Mucosa of gallbladder (tissue), 1 donor: ENCODE data around the gene ARHGAP22. TPM values are rescaled to one million over a fixed set of nuclear protein-coding genes. Genes with fewer than 3 reads are reported as not detected.
A peak's percentile ranks its signal among the peaks of the same experiment; 100 is the strongest.

ENCODE experiments used
- DNase-seq: peaks from one replicate; pipeline ENCODE4 v3.0.0-alpha.2; 2020; ENCODE audit warnings: low spot score
- total RNA-seq: library from RNA; stranded (reverse); gene quantifications from one replicate; pipeline ENCODE4 v1.2.1, GENCODE V29; 2021
- donor health status: DM: no; HTN: no; CAD: no.

ARHGAP22 gene
- total RNA-seq, 1 donor from 2014 or later, result 8.8 TPM

DNA sequence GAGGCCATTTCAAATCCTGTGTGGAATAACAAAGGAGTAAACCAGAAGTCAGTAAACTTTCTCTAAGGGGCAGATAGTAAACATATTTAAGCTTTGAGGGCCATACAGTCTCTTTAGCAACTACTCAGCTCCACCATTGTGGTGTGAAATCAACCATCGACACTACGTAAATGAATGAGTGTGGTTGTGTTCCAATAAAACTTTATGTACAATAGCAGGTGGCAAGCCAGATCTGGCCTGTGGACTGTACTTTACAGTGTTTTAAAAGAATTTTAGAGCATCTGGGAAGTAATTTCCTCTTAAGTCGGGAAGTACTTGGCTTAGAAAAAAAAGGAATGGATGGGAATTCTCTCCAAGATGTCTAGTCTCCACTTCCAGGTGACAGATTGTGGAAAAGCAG, 71.3 kb downstream of the ARHGAP22 start:
- DNase-seq, result no peak

DNA sequence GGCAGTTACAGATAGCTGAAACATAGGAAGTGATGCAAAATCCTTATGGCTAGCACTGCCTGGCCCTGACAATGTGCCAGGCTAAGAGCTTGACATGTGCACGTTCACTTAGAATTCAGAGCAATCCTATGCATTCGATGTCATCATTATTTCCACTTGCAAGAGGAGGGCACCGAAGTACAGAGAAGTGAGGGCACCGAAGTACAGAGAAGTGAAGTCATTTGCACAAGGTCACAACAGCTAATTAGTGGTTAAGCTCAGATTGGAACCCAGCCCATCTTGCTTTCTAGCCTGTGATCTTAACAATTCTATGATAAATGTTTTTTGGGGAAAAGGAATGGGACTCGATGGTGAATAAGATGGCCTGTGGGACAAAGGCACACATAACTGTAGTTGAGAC, 73.4 kb downstream of the ARHGAP22 start:
- DNase-seq, result no peak

DNA sequence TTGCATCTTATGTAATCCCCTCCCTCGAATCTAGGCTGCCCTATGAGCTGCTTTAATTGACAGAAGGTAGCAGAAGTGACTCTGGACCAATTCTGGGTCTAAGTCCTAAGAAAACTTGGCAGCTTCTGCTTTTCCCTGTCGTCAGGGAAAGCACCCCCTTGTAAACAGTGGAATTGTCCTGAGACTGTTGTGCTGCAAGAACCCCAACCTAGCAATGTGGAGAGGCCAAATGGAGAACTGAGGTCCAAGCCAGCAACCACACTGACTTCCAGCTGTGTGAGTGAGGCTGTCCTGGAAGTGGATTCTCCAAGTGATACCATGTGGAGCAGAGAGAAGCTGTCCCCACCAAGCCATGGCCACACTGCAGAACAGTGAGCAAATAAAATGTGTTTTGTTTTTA, 75.5 kb downstream of the ARHGAP22 start:
- DNase-seq, result no peak

DNA sequence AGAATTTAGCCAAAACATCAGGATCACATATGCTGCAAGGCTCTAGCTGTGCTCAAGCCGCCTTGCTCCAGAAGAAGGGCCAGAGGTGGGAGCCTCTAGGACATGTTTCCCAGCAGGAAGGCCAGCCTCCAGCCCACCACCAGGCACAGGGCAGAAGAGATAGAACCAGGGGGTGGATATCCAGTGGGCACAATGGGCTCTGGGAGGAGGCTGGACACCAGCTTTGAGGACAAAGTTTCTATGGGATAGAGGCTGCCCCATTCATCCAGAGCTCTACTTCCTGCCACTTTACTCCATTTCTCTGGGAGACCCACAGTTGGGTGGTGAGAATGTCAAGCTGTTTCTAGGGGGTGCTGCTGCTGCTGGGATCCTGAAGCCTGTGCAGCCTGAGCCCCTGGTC, 77.1 kb downstream of the ARHGAP22 start:
- DNase-seq, result no peak

DNA sequence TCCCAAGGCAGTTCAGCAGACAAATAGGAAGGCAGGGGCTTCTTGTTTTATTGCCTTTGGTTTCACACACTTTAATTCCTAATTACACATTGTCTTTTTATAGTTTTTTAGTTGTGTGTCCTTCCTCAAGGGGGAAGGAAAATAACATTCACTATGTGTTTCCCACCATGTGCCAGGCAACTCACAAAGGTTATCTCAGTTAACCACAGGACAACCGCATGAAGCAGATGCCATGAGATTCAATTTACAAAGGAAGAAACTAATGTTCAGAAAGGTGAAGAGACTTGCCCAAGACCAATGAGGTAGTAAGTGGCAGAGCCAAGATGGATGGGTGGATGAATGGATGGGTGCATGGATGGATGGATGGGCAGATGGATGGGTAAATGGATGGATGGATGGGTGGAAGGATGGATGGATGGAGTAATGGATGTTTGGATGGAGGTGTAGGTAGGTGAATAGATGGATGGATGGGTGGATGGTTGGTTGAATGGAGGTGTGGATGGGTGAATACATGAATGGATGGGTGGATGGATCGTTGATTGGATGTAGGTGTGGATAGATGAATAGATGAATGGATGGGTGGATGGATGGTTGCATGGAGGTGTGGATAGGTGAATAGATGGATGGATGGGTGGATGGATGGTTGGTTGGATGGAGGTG, 77.9 kb downstream of the ARHGAP22 start:
- no peak for DNase-seq

DNA sequence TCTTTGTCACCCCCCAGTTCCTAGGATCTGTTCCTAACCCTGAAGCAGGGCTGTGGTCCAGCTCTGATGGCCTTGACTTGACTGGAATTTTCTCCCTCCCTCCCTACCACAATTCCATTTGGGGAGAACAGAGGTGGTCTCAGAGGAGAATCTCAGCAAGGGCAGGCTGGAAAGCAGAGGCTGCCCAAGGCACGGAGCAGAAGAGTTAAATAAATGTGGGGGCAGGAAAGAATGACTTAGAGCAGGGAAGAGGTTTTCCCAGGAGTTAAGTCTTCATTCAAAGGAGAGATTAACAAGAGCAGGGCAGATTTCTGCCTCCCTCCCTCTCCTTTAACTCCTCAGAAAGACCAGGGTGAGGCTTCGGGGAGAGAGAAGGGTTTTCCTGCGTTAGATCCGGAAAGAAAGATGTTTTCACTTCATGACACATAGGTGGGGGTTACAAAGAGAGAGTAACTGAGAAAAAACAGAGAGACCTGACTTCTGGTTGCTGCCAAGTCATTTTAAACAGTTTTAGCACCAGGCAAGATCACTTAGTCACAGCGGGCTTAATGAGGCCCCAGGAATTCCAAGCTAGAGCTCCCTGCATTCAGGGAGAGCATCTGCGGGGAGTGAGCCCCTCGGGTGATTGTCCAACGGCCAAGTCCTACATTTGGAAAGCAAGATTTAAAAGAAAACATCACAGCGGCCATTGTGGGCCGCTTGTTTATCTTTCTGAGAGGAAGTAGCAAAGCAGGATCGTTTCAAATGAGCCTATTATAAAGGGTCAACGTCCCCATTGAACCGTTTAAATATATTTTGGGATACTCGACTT, 78.7 kb downstream of the ARHGAP22 start:
- no peak for DNase-seq

DNA sequence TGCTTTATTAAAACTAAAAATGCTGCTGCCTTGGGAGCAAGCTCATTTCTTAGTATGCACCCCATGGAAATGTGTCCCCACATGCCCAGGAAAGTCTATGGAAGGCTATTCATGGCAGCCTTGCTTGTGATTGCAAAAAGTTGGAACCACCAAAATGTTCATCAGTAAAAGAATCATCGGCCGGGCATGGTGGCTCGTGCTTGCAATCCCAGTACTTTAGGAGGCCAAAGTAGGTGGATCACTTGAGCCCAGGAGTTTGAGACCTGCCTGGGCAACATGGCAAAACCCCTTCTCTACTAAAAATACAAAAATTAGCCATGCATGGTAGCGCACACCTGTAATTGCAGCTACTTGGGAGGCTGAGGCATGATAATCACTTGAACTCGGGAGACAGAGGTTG, 79.8 kb downstream of the ARHGAP22 start:
- DNase-seq, result no peak

DNA sequence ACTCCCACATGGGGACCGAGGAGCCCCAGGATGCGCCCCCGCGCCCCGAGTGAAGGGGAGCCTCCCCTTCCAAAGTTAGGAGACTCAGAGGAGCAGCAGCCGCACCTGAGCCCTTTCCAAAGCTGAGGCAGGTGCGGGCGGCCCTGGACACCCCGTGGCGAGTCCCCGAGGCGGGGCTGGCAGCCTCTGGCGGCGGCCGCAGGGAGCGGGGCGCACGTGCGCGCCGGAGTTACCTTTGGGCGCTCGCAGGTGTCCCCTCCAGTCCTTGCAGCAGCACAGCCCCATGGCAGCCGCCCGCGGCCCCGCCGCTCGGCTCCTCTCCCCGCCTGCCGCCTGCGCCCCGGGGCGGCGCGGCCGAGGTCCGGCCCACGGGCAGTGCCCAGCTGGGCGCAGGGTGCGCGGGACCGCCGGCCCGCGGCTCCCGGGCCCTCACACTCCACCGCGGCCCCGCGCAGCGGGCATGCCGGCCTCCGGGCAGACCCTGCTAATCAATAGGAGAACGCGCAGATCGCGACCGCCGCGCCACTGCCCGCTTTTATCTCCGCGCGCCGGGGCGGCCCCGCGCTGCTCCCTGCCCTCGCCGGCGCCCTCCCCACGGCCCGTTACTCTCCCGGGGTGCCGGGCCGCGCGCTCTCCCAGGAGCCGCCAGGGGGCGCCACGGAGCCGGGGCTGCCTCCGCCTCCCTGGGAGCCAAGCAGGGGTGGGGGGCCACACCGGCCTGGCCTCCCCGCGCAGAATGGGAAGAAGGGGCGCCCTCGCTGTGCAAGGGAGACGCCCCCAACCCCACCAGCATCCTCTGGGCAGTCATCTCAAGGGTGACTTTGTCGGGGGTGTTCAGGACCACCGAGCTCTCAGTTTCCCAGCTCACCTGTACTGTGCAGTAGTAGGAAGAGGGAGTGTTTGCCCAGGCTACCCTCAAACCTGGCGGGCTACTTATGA, 80.8 kb downstream of the ARHGAP22 start:
- DNase-seq, result no peak

DNA sequence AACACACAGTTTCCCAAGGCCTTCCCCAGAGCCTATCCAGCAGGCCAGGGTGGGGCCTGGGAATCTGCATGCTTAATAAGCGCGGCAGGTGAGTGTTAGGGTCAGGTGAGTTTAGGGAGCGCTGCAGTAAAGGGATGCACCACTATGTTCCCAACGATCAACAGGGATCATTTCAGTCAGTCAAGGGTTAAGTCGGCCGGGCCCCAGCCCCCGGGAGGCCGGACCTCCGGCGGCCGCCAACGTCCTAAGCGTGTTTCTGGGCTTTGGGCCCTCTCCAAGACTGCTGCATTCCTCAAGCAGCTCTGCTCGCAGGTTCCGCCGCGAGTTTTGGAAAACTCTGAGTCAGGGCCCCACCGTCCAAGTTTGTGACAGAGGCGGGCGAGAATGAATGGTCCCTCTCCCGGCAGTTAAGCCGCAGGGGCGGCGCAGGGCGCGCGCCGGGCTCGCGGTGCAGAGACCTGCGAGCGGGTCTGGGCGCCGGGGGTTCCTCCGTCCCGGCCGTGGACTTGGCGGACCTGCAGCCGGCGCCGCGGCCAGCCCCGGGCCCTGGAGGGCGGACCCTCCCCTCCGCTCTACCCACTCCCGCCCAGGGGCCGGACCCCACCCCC, 81.6 kb downstream of the ARHGAP22 start:
- DNase-seq, result peak; percentile 50

DNA sequence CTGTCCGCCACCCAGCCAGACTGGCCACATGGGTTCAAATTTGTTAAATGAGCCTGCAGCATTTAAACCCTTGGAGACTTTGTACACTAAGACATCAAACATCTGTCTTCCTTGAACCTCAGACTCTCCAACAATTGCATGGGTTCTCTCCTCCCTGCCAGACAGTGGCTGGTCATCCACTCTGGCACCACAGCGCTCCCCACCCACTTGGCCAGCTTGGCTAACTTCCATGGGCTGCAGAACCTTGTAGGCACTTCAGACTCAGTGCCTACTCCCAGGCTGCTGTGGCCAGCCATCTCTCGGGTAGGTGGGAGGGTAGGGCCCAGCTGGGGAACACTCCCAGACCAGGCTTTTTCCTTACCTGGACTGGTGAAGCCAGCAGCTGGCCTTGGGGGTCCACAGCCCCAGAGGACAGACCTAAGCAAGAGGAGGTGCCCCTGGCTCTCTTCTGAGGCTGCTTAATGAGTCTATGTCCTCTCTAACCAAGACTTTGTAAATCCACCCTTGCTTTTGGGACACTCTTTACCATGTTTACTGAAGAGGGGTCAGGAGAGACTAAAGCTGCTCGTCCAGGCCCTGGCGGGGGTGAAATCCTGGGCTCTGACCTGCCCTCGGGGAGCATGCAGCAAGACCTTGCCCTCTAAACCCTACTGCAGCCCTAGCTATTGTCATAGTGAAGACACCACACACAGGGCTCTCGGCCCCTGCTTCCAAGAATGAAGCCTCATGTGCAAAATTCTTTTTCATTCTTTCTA, 82.7 kb downstream of the ARHGAP22 start:
- DNase-seq, result no peak

DNA sequence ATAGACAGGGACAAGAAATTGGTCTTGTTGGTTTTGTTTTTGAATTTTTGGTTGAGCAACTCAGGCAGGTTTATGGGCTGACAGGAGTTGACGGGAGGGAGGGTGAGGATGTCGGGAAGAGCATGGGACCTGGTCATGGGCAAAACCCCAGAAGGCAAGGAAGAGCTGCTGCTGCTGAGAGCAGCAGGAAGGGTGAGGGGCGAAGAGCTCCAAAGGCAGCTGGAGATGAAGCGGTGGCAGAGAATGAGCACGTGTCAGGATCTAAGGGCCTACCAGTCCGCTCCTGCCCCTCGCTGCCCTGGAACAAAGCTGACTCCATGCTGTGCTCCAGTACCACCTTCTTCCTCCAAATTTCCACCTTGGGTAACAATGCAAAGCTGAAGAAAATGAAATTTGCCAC, 84.3 kb downstream of the ARHGAP22 start:
- DNase-seq, result no peak

DNA sequence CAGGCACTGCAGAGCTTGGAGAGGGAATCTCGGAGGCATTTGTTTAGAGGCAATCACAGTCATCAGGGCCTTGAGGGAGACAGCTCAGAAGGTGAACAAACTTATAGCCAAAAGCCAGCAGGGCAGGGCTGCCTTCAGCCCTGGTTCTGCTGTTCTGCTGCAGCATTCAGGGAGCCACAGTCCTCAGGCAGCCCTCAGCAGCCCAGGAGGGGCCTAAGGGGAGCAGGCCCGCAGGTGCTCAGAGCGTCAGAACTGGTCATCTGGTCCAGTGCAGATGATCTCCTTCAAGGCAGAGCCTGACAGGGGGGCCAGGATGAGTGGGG, 84.7 kb downstream of the ARHGAP22 start:
- no peak for DNase-seq

DNA sequence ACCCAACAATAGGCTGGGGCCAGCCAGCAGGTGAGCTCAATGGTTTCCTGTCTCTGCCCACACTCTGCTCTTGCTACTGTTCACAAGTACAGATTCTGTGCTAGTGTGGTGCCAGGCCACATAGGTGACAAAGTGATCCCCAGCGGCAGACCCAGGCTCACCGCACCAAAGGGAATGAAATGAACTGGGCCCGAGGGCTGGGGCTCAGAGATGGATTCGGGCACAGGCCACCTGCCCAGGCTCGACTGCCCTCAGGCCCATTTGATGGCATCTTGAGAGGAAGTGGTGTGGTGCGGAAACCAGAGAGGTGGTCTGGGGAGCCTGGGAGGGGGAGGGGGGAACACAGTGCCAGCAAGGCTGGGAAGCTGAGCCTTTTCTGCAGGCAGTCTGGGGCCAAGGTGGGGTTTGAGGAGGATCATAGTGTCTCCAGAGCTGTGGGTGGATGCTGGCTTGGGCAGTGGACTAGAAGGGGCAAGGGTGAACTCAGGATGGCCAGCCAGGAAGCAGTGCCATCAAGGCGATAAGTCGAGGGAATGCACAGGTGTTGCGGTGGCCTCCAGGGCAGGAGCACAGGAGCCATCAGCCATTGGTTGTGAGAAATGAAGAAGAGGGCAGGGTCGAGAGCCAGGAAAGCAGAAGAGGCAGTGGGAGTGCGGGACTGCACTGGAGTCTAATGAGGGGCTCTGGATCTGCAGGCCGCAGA, 85.2 kb downstream of the ARHGAP22 start:
- no peak for DNase-seq

DNA sequence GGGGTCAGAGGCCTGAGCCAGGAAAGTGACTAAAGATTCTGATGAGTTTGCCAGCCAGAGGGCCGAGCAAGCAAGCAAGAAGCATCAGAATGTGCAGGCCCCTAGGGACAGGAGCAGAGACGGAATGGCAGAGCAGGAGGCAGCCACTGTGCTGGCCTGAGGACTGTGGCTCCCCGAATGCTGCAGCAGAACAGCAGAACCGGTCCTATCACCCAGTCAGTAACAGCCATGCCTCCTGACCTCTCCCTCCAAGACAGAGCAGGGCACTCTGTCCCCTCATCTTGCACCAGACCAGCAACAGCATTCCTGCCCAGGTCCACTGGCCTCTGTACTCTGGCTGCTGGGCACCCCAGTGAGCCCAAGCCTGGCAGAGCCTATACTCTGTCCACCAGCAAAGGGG, 85.9 kb downstream of the ARHGAP22 start:
- DNase-seq, result no peak

DNA sequence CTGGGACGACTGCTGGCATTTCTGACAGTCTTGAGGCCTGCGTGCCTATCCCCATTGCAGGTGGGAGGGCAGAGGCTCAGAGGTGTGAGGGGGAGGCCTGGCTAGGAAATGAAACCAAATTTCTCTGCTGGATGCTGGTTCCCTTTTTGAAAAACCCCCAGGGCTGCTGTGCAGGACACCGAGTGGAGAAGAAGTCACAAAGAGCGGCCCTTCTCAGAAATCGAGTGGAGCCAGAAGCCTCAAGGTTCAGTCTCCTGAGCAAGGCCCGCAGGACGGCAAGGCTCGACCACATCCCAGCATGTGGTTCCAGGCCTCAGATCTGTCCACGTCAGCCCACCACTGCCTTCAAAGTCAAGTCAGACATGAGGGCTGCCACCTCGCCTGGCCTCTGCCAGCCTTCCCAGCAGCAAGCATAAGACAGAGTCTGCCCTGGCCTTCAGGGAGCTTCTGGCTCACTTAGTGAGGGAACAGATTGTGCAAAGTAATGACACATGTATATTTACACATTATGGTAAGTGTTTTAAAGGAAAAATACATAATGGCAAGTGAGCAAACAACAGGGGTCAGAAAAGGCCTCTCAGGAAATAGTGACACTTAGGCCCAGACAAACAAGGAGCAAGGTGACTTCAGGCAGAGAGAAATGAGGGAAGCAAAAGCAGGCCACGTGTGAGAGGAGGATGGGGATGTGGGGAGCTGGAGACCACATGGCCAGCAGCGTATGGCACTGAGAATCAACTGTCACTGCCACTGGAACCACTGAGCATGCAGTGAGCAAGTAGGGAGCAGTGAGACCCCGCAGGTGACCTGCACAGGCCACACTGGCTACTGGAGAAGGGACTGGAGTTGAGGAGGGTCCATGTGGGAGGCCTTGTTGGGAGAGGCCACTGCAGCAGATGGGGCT, 86.7 kb downstream of the ARHGAP22 start:
- DNase-seq, result no peak

DNA sequence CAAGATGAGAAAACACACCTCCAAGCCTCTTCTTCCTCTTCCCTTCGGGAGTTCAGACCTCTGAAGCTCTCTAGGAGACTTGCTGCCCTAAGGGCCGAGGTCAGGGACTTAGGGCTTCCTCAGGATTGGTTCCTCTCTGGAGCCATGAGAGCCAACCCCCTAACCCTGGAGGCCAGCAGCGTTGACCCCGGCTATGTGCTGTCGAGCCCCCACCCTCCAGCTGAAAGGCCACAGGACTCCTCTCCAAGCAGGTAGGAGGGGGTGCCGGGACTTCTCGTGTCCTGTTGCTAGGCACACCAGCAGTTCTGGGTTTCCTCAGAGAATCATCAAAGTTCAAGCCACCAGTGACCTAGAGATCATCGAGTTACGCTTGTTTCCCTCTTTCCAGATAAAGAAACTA, 87.4 kb downstream of the ARHGAP22 start:
- no peak for DNase-seq

DNA sequence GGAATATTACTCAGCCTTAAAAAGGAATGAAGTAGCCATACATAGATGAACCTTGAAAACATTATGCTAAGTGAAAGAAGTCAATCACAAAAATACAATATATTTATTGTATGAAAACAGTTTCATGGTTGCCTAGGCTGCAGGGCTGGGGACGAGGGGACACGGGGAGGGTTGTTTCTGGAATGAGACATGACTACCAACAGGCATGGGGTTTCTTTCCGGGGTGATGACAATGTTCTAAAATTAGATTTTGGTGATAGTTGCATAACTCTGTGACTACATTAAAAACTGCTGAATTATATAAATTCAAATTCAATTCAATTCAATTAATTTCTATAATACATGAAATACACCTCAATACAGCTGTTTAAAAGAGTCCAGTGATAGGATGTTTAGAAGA, 88.0 kb downstream of the ARHGAP22 start:
- no peak for DNase-seq

DNA sequence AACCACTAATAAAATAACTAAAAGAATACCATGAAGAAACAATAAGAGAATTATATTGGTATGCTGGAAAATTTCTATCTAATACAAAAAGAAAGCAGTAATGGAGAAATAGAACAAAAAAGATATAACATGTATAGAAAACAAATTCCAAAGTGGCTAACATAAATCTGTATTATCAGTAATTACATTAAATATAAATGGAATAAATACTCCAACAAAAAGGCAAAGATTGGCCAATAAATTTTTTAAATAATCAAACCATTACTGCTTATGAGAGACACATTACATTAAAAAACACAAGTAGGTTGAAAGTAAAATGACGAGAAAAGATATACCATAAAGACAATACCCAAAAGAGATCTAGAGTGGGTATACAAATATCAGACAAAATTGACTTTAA, 90.0 kb downstream of the ARHGAP22 start:
- DNase-seq, result no peak

DNA sequence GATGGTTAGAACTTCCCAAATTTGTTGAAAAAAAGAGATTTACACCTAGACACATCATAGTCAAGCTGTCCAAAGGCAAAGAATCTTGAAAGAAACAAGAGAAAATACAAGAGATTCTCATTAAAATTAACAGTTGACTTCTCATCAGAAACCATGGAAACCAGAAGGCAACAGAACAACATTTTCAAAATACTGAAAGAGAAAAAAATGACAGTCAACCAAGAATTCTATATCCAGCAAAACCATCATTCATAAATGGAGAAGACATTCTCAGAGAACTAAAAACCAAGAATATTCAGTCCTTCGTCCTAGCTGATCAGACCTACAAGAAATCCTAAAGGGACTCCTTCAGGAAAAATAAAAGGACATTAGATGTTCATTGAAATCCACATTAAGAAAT, 90.6 kb downstream of the ARHGAP22 start:
- DNase-seq, result no peak

DNA sequence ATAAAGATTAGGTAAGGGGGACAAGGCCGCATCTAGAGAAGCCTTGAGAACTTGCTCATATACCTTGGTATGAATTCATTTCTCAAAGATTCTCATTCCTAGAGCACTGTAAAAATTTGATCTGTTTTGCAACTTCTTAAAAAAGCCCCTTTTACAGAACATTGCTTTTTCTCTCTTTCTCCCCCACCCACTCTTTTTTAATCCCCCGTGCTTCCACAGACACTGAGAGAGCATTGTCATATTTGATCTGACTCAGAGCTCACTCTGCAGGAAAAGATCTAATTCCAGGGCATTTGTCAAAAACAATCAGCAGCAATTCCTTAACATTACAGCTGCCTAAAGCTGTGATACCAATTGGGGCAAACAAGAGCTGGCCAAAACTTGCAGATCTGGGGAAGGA, 92.0 kb downstream of the ARHGAP22 start:
- no peak for DNase-seq
